ENCODE measurements around the gene MICA.
"Not testable (repeated sequence)": the region's sequence is repeated elsewhere in the genome, so short reads cannot be mapped to it uniquely, and the experiment has no call there.

MICA gene

GRCh38 chr6:31394381-31394780 lies 9.0 kb upstream of the MICA start:
- Histone ChIP-seq H3K9me3 (replicated peaks; ENCODE audit: insufficient read depth, low read length) (no peaks in the 10 kb centered on the region), H3K9ac (ENCODE audit: low read length) (no peak overlapping the region), H3K36me3 (replicated peaks; ENCODE audit: insufficient read depth, low read length) (no peaks in the 10 kb centered on the region), H3K4me3 (ENCODE audit: low read length) (no peak overlapping the region), H3K27ac (ENCODE audit: low read length) (no peak overlapping the region), H3K27me3 (replicated peaks; ENCODE audit: insufficient read depth, low read length) (no peaks in the 10 kb centered on the region), H3K4me1 (ENCODE audit: low read length) (peaks cover 10% of the 10 kb centered on the region; the same call in 1 of the 2 replicates), H2AFZ (ENCODE audit: low read length) (no peak overlapping the region), H4K20me1 (ENCODE audit: insufficient read depth, low read length) (no peaks in the 10 kb centered on the region), H3K4me2 (ENCODE audit: low read depth, low read length) (no peak overlapping the region), H3K79me2 (ENCODE audit: low read length) (no peaks in the 10 kb centered on the region), H3F3A (ENCODE audit: insufficient read depth, low read length) (no peaks in the 10 kb centered on the region), H3K9me2 (replicated peaks; ENCODE audit: insufficient read depth, low read length) (no peaks in the 10 kb centered on the region)
- DNase-seq = no peak
- no peak for TF ChIP-seq CTCF (IDR thresholded peaks at IDR 0.05; ENCODE audit: low read length)
- no peak for TF ChIP-seq EZH2phosphoT487 (IDR thresholded peaks at IDR 0.05; ENCODE audit: low read length)
- no peak for TF ChIP-seq EZH2 (optimal IDR thresholded peaks at IDR 0.05; ENCODE audit: low read depth, low read length)

DNA sequence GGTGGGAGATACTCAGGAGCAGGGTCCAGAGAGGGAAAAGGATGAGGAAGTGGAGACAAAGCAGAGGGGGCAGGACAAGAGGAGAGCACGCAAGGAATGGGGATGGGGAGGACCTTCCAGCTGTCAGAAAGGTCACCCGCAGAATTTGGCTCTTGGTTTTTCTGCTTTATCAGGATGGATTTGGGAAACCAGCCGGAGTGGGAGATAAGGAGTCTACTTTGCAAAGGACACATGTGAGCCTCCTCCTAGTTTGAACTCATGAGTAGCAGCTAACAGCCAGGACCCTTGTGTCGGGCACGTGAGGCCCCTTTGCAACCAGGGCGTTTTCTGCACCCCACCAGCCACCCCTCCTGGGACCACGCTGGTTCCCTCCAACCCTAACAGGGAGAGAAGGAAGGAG lies 7.6 kb upstream of the MICA start:
- no peak for TF ChIP-seq CTCF (IDR thresholded peaks at IDR 0.05; ENCODE audit: low read length)
- no peak for TF ChIP-seq EZH2 (optimal IDR thresholded peaks at IDR 0.05; ENCODE audit: low read depth, low read length)
- TF ChIP-seq EZH2phosphoT487 (IDR thresholded peaks at IDR 0.05; ENCODE audit: low read length) = no peak
- peaks cover 11% of the 10 kb centered on the region for H3F3A ChIP-seq (ENCODE audit: insufficient read depth, low read length)

DNA sequence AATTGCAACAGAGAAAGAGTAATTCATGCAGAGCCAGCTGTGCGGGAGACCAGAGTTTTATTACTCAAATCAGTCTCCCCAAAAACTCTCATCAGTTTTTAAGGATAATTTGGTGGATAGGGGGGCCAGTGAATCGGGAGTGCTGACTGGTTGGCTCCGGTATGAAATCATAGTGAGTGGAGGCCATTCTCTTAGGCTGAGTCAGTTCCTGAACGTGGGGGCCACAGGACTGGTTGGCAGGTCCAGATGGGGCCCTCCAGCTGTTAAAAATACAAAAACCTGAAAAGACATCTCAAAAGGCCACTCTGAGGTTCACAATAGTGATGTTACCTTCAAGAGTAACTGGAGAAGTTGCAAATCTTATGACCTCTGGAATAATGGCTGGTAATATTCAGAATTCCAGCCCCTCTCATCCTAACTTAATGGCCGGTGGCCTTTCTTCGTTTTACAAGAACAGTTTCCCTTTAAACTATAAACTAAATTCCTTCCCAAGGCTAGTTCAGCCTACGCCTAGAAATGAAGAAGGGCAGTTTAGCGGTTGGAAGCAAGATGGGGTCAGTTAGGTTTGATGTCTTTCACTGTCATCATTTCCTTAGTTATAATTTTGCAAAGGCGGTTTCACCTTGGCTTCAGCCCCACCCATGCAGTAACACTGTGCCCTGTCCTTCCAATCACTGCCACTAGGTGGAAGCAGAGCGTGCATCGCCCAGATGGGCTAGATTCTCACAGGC lies 6.8 kb upstream of the MICA start:
- no peak overlapping the region for H3K4me3 ChIP-seq (ENCODE audit: low read length)
- H2AFZ ChIP-seq (ENCODE audit: low read length) = no peak overlapping the region
- H3K4me2 ChIP-seq (ENCODE audit: low read depth, low read length) = 0 out of 2 replicates have a peak overlapping the region, but pooled peaks have one; percentile 37
- no peaks in the 10 kb centered on the region for H3K9me3 ChIP-seq (replicated peaks; ENCODE audit: insufficient read depth, low read length)
- peak; percentile 81 for DNase-seq
- peaks cover 18% of the 10 kb centered on the region for H3K4me1 ChIP-seq (ENCODE audit: low read length)
- H3K27me3 ChIP-seq (replicated peaks; ENCODE audit: insufficient read depth, low read length) = no peaks in the 10 kb centered on the region
- H3K27ac ChIP-seq (ENCODE audit: low read length) = no peak overlapping the region
- H3K9me2 ChIP-seq (replicated peaks; ENCODE audit: insufficient read depth, low read length) = no peaks in the 10 kb centered on the region
- no peaks in the 10 kb centered on the region for H4K20me1 ChIP-seq (ENCODE audit: insufficient read depth, low read length)
- no peaks in the 10 kb centered on the region for H3K36me3 ChIP-seq (replicated peaks; ENCODE audit: insufficient read depth, low read length)
- no peak overlapping the region for H3K9ac ChIP-seq (ENCODE audit: low read length)
- TF ChIP-seq CTCF (IDR thresholded peaks at IDR 0.05; ENCODE audit: low read length) (peak; percentile 83), EZH2 (optimal IDR thresholded peaks at IDR 0.05; ENCODE audit: low read depth, low read length) (no peak)
- H3K79me2 ChIP-seq (ENCODE audit: low read length) = peaks cover 8% of the 10 kb centered on the region
- H3F3A ChIP-seq (ENCODE audit: insufficient read depth, low read length) = peaks cover 16% of the 10 kb centered on the region

More for the DNA sequence above, 7.6 kb upstream of the MICA start:
- no peak overlapping the region for H3K4me2 ChIP-seq (ENCODE audit: low read depth, low read length)
- no peak overlapping the region for H3K4me3 ChIP-seq (ENCODE audit: low read length)
- H3K36me3 ChIP-seq (replicated peaks; ENCODE audit: insufficient read depth, low read length) = no peaks in the 10 kb centered on the region
- H2AFZ ChIP-seq (ENCODE audit: low read length) = no peak overlapping the region
- no peak overlapping the region for H3K27ac ChIP-seq (ENCODE audit: low read length)
- H3K27me3 ChIP-seq (replicated peaks; ENCODE audit: insufficient read depth, low read length) = no peaks in the 10 kb centered on the region
- DNase-seq = no peak
- H3K79me2 ChIP-seq (ENCODE audit: low read length) = peaks cover 2% of the 10 kb centered on the region
- H3K4me1 ChIP-seq (ENCODE audit: low read length) = peaks cover 11% of the 10 kb centered on the region; the same call in 1 of the 2 replicates
- H3K9ac ChIP-seq (ENCODE audit: low read length) = no peak overlapping the region
- H3K9me3 ChIP-seq (replicated peaks; ENCODE audit: insufficient read depth, low read length) = no peaks in the 10 kb centered on the region
- H4K20me1 ChIP-seq (ENCODE audit: insufficient read depth, low read length) = no peaks in the 10 kb centered on the region
- no peaks in the 10 kb centered on the region for H3K9me2 ChIP-seq (replicated peaks; ENCODE audit: insufficient read depth, low read length)

GRCh38 chr6:31397153-31397499 lies 6.3 kb upstream of the MICA start:
- not testable (repeated sequence) for H3K27me3 ChIP-seq (replicated peaks; ENCODE audit: insufficient read depth, low read length); H3K9ac ChIP-seq (ENCODE audit: low read length); DNase-seq; H3K27ac ChIP-seq (ENCODE audit: low read length); H3K36me3 ChIP-seq (replicated peaks; ENCODE audit: insufficient read depth, low read length); H3K4me3 ChIP-seq (ENCODE audit: low read length); H3K9me3 ChIP-seq (replicated peaks; ENCODE audit: insufficient read depth, low read length); H4K20me1 ChIP-seq (ENCODE audit: insufficient read depth, low read length); H2AFZ ChIP-seq (ENCODE audit: low read length); H3K9me2 ChIP-seq (replicated peaks; ENCODE audit: insufficient read depth, low read length)
- Histone ChIP-seq H3K79me2 (ENCODE audit: low read length) (peaks cover 11% of the 10 kb centered on the region), H3F3A (ENCODE audit: insufficient read depth, low read length) (peaks cover 21% of the 10 kb centered on the region), H3K4me2 (ENCODE audit: low read depth, low read length) (peak overlapping the region; percentile 37; the same call in 1 of the 2 replicates), H3K4me1 (ENCODE audit: low read length) (peaks cover 24% of the 10 kb centered on the region)
